ENCODE data around the gene KCNMA1. TPM values are rescaled to one million over a fixed set of nuclear protein-coding genes. Genes with fewer than 3 reads are reported as not detected.

KCNMA1 gene
- total RNA-seq, 1 experiment from 2014 or later = 20.7 TPM

- intact Hi-C loops (cut with micrococcal nuclease; ENCODE audit: unreplicated experiment) = no loop called here
- Histone ChIP-seq H3K36me3 (ENCODE audit: control insufficient read depth, insufficient read depth, low read length) (no peaks in the 10 kb centered on the region), H3K9me3 (no peaks in the 10 kb centered on the region), H3K27me3 (replicated peaks; ENCODE audit: control insufficient read depth, insufficient read depth, low read length) (no peaks in the 10 kb centered on the region), H3K4me1 (no peaks in the 10 kb centered on the region), H3K4me3 (ENCODE audit: low read depth, low read length) (no peak overlapping the region)
- Mint-ChIP-seq H3K27me3 (ENCODE audit: insufficient read depth, unreplicated experiment) (peaks cover 3% of the 10 kb centered on the region), H3K36me3 (ENCODE audit: insufficient read depth, unreplicated experiment) (no peaks in the 10 kb centered on the region), H3K4me1 (ENCODE audit: low read depth, unreplicated experiment) (no peaks in the 10 kb centered on the region), H3K9me3 (ENCODE audit: unreplicated experiment) (no peaks in the 10 kb centered on the region), H3K4me3 (ENCODE audit: unreplicated experiment) (no peak overlapping the region), H3K27ac (ENCODE audit: unreplicated experiment) (no peak overlapping the region)
- ChIA-PET POLR2A (no interaction called here), CTCF (no interaction called here)
- no peak for TF ChIP-seq CTCF (IDR thresholded peaks at IDR 0.05; ENCODE audit: insufficient read depth in 1 of 2, low read depth in 1 of 2, low read length in 1 of 2, severe bottlenecking in 1 of 2, unreplicated experiment in 1 of 2)
- no peak for DNase-seq
- BruUV-seq (replicated peaks) = no TSS peak
Measured at GRCh38 chr10:77149001-77149400, 488.6 kb downstream of the KCNMA1 start.

GRCh38 chr10:77147871-77148270 lies 489.7 kb downstream of the KCNMA1 start:
- no peak for TF ChIP-seq CTCF (IDR thresholded peaks at IDR 0.05; ENCODE audit: insufficient read depth in 1 of 2, low read depth in 1 of 2, low read length in 1 of 2, severe bottlenecking in 1 of 2, unreplicated experiment in 1 of 2)
- DNase-seq = no peak
- Mint-ChIP-seq H3K27ac (ENCODE audit: unreplicated experiment) (no peak overlapping the region), H3K36me3 (ENCODE audit: insufficient read depth, unreplicated experiment) (no peaks in the 10 kb centered on the region), H3K9me3 (ENCODE audit: unreplicated experiment) (no peaks in the 10 kb centered on the region), H3K27me3 (ENCODE audit: insufficient read depth, unreplicated experiment) (peaks cover 3% of the 10 kb centered on the region), H3K4me1 (ENCODE audit: low read depth, unreplicated experiment) (no peaks in the 10 kb centered on the region), H3K4me3 (ENCODE audit: unreplicated experiment) (no peak overlapping the region)
- H3K36me3 ChIP-seq (ENCODE audit: control insufficient read depth, insufficient read depth, low read length) = no peaks in the 10 kb centered on the region
- intact Hi-C loops (cut with micrococcal nuclease; ENCODE audit: unreplicated experiment) = no loop called here
- H3K4me1 ChIP-seq = no peaks in the 10 kb centered on the region
- H3K9me3 ChIP-seq = no peaks in the 10 kb centered on the region
- no peak overlapping the region for H3K4me3 ChIP-seq (ENCODE audit: low read depth, low read length)
- POLR2A ChIA-PET = no interaction called here
- BruUV-seq (replicated peaks) = no TSS peak
- no peaks in the 10 kb centered on the region for H3K27me3 ChIP-seq (replicated peaks; ENCODE audit: control insufficient read depth, insufficient read depth, low read length)
- CTCF ChIA-PET = no interaction called here

DNA sequence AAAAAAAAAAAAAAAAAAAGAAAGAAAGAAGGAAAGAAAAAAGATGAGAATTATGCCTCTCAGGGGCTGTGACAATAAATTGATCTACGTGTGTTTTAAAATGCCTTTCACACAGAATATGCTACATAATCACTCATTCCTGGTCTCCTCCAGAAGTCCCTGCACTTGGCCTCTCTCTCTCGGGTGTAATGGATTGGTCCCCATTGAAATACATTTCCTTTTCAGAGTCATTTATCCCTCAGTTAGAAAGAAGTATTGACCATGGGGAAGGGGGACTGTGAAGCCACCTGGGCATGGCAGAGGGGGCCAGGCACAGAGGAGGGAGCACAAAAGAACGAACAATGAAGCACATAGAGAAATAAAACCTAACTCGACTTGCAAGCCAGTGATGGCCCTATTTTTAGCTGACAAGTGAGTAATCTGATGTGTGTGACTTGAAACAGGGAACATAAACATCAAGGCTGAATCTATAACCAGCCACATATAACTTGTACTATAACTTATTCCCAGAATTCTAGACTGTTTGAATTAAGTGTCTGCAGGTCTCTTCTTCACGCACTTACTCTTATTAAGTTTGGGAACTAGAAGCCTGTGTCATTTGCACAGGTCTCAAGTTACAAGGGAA lies 490.8 kb downstream of the KCNMA1 start:
- Histone ChIP-seq H3K36me3 (ENCODE audit: control insufficient read depth, insufficient read depth, low read length) (no peaks in the 10 kb centered on the region), H3K4me3 (ENCODE audit: low read depth, low read length) (no peak overlapping the region), H3K27me3 (replicated peaks; ENCODE audit: control insufficient read depth, insufficient read depth, low read length) (no peaks in the 10 kb centered on the region), H3K4me1 (no peaks in the 10 kb centered on the region), H3K9me3 (no peaks in the 10 kb centered on the region)
- Mint-ChIP-seq H3K36me3 (ENCODE audit: insufficient read depth, unreplicated experiment) (no peaks in the 10 kb centered on the region), H3K9me3 (ENCODE audit: unreplicated experiment) (no peaks in the 10 kb centered on the region), H3K4me1 (ENCODE audit: low read depth, unreplicated experiment) (no peaks in the 10 kb centered on the region), H3K4me3 (ENCODE audit: unreplicated experiment) (no peak overlapping the region), H3K27ac (ENCODE audit: unreplicated experiment) (no peak overlapping the region), H3K27me3 (ENCODE audit: insufficient read depth, unreplicated experiment) (peaks cover 3% of the 10 kb centered on the region)
- POLR2A ChIA-PET = no interaction called here
- CTCF ChIA-PET = no interaction called here
- no peak for TF ChIP-seq CTCF (IDR thresholded peaks at IDR 0.05; ENCODE audit: insufficient read depth in 1 of 2, low read depth in 1 of 2, low read length in 1 of 2, severe bottlenecking in 1 of 2, unreplicated experiment in 1 of 2)
- intact Hi-C loops (cut with micrococcal nuclease; ENCODE audit: unreplicated experiment) = no loop called here
- DNase-seq = no peak
- no TSS peak for BruUV-seq (replicated peaks)
